ES-I3 (cell line): ENCODE results near the gene NAXE.

Experiments
- H3K36me3 ChIP-seq: 2 replicates; pipeline ENCODE4 v1.6.1; 2013; ENCODE audit warnings: mild to moderate bottlenecking, low read length, control low read depth, moderate library complexity; ENCODE audit not compliant: insufficient read depth
- H3K4me1 ChIP-seq: 2 replicates; pipeline ENCODE4 v1.6.1; 2013; ENCODE audit warnings: mild to moderate bottlenecking, control low read depth, low read length; ENCODE audit not compliant: insufficient read depth
- H3K9ac ChIP-seq: 2 replicates; pipeline ENCODE4 v1.6.1; 2013; ENCODE audit warnings: low read depth, mild to moderate bottlenecking, low read length, moderate library complexity
- H3K9me3 ChIP-seq: 2 replicates; pipeline ENCODE4 v1.6.1; 2013; ENCODE audit warnings: mild to moderate bottlenecking, low read length, moderate library complexity; ENCODE audit not compliant: control insufficient read depth, insufficient read depth

Gene NAXE

GRCh38 chr1:156638189-156638985 lies 46.8 kb downstream of the NAXE start:
- no peak overlapping the region for H3K9ac ChIP-seq
- no peaks in the 10 kb centered on the region for H3K9me3 ChIP-seq
- no peaks in the 10 kb centered on the region for H3K36me3 ChIP-seq
- H3K4me1 ChIP-seq: peaks cover 14% of the 10 kb centered on the region

GRCh38 chr1:156639601-156640101 lies 48.1 kb downstream of the NAXE start:
- H3K36me3 ChIP-seq: no peaks in the 10 kb centered on the region
- H3K9ac ChIP-seq: no peak overlapping the region
- H3K4me1 ChIP-seq: peaks cover 14% of the 10 kb centered on the region
- H3K9me3 ChIP-seq: no peaks in the 10 kb centered on the region

DNA sequence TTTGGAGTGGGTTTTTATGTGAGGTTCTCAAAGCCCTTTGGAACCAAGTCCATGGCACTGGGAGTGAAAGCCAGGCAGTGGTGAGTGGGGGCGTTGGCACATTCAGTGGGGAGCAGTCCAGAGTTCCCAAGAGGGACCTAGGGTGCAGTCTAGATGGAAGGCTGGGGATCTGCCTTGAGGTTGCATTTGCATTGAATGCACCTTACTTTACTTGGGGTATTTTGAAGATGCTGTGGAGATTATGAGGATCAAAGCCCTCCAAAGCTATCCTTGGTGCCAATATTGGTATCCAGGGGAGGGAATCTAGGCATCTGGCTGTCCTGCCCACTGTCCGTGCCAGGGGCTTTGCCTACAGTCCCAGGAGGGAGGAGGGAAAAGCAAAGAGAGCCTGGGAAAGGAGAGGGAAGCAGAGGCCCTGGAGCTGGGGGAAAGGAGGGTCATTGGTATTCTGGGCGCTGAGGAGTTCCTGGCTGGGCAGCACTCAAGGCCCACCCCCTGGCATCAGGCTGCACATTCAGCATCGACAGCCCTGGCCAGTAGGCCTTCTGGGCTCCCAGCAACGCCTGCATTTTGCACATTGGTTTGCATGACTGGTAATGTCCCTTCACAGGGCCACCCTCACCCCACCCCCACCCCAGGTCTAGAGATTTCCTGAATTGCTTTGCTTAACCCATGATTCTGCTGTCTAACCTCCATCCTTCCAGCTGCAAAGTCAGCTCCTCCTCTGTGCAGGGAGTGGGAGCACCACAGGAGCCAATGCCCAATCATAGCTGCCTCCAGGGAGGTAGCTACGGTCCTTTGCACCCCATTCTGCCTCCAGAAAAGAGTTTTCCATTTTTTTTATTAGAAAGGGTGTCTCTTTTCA lies 49.5 kb downstream of the NAXE start:
- Histone ChIP-seq H3K9ac (peak overlapping the region; percentile 49; the same call in 1 of the 2 replicates), H3K9me3 (no peaks in the 10 kb centered on the region), H3K4me1 (peaks cover 14% of the 10 kb centered on the region)

GRCh38 chr1:156641761-156642264 lies 50.2 kb downstream of the NAXE start, which contains the start of gene BCAN:
Gene BCAN (plus strand): TSS chr1:156642117. CDS start chr1:156646055, 3,938 bp downstream.
- H3K4me1 ChIP-seq: peaks cover 16% of the 10 kb centered on the region
- peak within 1 kb of the TSS; percentile 56; the same call in 1 of the 2 replicates for H3K9ac ChIP-seq
- H3K36me3 ChIP-seq: no peaks in the 10 kb centered on the region
- no peaks in the 10 kb centered on the region for H3K9me3 ChIP-seq

More for the DNA sequence above, 49.5 kb downstream of the NAXE start:
- no peaks in the 10 kb centered on the region for H3K36me3 ChIP-seq

DNA sequence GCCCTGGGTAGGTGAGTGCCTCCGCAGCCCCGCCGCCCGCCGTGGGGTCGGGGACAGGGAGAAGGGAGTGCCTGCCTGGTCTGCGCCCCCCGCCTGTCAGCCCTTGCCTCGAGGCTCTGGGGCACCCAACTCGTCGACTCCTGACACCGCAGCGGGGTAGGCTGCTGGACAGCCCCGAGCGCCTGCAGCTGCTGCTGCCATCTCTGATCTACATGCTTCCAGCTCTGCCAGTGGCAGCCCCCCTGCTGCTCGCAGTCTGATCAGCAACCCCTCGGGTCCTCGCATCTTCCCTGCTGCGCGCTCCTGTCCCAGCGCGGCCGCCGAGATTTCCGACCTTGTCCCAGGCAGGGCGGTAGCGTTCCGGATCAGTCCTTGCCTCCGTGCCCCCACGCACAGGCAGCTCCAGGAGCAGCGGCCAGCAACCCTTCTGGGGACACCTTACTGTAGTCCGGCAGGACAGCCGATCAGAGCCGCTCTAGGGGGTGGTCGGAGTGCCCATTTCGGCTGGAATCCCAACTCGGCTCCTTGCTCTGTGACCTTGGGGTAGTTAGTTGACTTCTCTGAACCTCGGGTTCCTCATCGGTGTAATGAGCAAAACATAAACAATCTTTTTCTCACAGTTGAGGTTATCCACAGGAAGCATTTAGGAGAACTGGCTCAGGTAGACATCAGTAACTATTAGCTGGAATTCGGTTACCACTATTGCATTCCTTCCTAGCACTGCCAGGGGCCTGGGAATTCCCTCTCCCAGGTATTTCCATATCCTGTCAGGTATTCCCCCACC lies 50.9 kb downstream of the NAXE start:
- Histone ChIP-seq H3K4me1 (peaks cover 16% of the 10 kb centered on the region), H3K36me3 (no peaks in the 10 kb centered on the region), H3K9me3 (no peaks in the 10 kb centered on the region), H3K9ac (peak overlapping the region; percentile 56; the same call in 1 of the 2 replicates)

GRCh38 chr1:156643049-156643777 lies 51.6 kb downstream of the NAXE start:
- no peaks in the 10 kb centered on the region for H3K9me3 ChIP-seq
- no peaks in the 10 kb centered on the region for H3K36me3 ChIP-seq
- peaks cover 16% of the 10 kb centered on the region for H3K4me1 ChIP-seq
- H3K9ac ChIP-seq: no peak overlapping the region

GRCh38 chr1:156643778-156644092 lies 52.2 kb downstream of the NAXE start:
- Histone ChIP-seq H3K36me3 (no peaks in the 10 kb centered on the region), H3K9me3 (no peaks in the 10 kb centered on the region), H3K9ac (no peak overlapping the region), H3K4me1 (peaks cover 17% of the 10 kb centered on the region)
